ENCODE data around the gene CCDC136.
A peak's percentile ranks its signal among the peaks of the same experiment; 100 is the strongest.

Gene CCDC136

DNA sequence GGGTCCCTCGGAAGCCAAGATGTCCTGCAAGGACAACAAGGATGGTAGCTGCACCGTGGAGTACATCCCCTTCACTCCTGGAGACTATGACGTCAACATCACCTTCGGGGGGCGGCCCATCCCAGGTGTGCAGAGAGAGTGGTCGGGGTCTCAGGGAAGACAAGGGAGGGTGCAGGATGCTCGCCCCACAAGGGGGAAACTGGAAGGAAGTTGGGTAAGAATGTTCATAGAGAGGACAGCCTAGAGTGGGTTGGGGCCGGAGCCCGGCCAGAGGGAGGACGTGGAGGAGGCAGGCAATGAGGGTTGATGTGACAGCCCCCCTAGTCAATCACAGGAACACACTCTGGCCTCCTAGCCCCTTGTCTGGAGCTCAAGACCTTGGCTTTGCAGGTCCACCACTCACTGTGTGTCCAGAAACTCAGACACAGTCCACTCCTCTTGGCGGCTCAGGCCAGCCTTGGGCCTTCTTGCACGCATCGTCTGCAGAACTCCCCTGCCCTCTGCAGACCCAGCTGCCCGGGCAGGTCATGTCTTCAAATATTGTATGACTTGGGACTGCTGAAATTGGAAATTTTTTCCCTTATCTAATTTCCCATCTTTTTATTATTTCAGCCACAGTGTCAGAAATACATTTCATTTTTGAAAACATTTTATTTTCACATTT lies 55.1 kb downstream of the CCDC136 start:
- no peak for DNase-seq

- no peak for DNase-seq
These were observed 56.0 kb downstream of the CCDC136 start for GRCh38 chr7:128847721-128848211.

DNA sequence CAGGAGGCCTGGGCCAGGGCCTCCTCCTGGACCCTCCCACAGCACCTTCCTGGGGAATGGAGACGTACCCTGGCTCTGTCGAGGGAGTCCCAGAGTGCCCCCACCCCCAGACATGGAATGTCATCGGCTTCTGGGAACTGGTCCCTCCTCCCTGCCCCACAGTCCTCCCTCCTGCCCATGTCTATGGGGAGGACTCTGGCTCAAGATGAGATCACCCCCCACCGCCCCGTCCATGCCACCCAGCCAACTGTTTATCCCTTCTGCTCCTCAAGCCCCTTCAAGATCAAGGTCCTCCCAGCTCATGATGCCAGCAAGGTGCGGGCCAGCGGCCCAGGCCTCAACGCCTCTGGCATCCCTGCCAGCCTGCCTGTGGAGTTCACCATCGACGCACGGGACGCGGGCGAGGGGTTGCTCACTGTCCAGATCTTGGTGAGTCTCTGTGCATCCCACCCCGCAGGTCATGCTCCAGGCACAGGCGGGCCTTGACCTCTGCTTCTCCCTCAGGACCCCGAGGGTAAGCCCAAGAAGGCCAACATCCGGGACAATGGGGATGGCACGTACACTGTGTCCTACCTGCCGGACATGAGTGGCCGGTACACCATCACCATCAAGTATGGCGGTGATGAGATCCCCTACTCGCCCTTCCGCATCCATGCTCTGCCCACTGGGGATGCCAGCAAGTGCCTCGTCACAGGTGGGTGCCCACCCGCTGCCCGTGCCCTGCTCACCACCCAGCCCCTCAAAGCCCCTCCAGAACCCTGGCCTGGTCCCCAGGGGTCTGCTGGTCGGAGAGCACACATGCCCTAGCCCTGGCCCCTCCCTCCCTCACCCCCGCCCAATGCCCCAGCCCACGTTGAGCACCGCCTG lies 56.8 kb downstream of the CCDC136 start:
- no peak for DNase-seq

DNA sequence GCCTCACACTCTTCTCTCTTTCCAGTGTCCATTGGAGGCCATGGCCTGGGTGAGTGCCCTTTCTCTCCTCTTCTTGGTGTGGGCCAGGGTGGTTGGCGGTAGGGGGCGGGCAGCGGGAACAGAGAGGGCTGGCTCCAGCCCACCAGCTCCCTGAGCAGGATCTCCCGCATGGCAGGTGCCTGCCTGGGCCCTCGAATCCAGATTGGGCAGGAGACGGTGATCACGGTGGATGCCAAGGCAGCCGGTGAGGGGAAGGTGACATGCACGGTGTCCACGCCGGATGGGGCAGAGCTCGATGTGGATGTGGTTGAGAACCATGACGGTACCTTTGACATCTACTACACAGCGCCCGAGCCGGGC lies 57.4 kb downstream of the CCDC136 start:
- no peak for DNase-seq

GRCh38 chr7:128849804-128850490 lies 58.2 kb downstream of the CCDC136 start:
- no peak for DNase-seq

- DNase-seq = no peak
These were observed 60.9 kb downstream of the CCDC136 start for GRCh38 chr7:128852537-128853254.

DNA sequence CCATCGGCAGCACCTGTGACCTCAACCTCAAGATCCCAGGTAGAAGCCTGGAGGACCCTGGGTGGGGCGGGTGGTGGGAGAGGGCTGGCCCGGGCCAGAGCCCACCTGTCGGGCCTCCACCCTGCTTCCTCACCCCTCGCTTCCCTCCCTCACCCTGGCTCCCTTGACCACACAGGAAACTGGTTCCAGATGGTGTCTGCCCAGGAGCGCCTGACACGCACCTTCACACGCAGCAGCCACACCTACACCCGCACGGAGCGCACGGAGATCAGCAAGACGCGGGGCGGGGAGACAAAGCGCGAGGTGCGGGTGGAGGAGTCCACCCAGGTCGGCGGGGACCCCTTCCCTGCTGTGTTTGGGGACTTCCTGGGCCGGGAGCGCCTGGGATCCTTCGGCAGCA lies 62.0 kb downstream of the CCDC136 start:
- DNase-seq = no peak

GRCh38 chr7:128854396-128854795 lies 62.6 kb downstream of the CCDC136 start:
- no peak for DNase-seq

- DNase-seq = no peak
These were observed 63.8 kb downstream of the CCDC136 start for GRCh38 chr7:128855559-128855958.

DNA sequence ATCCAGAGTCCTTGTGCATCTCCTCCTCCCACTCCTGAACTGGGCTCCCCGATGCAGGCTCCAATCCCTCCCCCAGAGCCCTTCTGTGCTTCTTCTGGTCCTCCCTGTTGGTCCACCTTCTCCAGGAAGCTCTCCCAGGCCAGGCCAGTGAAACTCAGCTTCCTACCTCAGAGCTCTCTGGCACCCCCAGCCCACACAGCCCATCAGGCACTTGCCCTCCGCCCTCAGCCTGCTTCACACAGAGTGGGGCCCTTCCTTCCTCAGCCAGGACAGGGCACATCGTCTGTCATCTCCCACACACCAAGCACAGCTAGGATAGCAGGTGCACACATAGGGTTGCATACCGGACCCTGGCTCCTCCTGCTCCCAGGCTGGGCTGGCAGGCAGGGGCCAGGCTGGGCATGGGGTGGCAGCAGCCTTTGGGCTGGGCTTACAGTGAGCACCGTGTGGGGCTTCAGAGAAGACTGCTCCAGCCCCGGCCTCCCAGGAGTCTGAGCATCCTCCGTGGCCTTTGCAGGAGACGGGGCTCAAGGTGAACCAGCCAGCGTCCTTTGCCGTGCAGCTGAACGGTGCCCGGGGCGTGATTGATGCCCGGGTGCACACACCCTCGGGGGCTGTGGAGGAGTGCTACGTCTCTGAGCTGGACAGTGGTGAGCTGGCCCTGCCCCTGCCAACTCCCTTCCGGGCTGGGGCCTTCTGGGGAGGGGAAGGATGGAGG lies 64.4 kb downstream of the CCDC136 start:
- DNase-seq = no peak

- DNase-seq = no peak
These were observed 66.8 kb downstream of the CCDC136 start for GRCh38 chr7:128858380-128859231.

GRCh38 chr7:128859232-128860157 lies 67.7 kb downstream of the CCDC136 start:
- no peak for DNase-seq

DNA sequence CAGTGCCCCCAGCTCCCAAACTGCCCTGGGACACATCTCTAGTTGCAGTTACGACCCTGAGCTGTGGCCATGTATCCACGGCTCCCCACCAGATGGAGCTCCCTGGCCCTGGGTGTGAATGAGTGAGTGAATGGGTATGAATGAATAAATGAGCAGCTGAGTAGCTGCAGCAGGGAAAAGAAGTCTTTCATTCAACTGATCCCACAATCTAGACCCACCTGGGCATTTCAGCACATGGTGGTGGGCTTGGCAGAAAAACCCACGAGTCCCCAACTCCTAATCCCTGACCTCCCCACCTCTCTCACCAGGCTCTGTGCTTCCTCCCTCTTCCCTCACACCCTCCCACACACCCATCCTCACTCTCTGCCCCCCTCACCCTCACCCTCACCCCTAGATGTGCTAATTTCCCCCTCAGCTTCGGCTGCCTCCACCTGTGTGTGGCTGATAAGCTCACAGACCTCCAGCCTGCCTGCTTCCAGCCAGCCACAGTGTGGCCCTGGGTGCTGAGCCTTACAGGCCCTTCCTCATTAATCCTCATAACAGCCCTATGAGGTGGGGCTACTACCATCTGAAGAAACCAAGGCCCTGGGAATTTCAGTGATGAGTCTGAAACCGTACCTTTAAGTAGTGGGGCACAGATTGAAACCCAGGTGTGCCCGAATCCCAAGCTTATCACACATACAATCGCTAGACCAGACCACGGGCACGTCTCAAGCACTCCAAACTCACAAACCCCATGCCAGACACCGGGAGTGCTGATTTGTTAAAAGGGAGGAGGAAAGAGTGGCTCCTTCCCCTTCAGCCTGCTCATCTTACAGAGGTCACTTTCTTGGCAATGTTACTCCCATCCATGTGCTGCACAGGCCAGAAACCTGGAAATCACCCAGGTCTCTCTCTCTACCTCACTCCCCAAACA lies 68.6 kb downstream of the CCDC136 start:
- DNase-seq = no peak

- no peak for DNase-seq
These were observed 70.3 kb downstream of the CCDC136 start for GRCh38 chr7:128861957-128862570.

- peak; percentile 81 for DNase-seq
These were observed 71.0 kb downstream of the CCDC136 start, which contains the start of gene ATP6V1F for GRCh38 chr7:128862571-128863432. ATP6V1F (plus strand) TSS chr7:128862856; CDS start chr7:128862905, 49 bp downstream.

GRCh38 chr7:128863433-128863989 lies 71.7 kb downstream of the CCDC136 start:
- DNase-seq = peak; percentile 34

GRCh38 chr7:128865303-128865702 lies 73.5 kb downstream of the CCDC136 start:
- DNase-seq = no peak

All from NCI-H524 treated with DMSO at 0.1 percent for 48 hours (cell line).